Neuronal stem cell (in vitro differentiated cells): ENCODE measurements around the gene CENPQ.

Experiments
- DNase-seq: peaks from one replicate; pipeline ENCODE4 v3.0.0-alpha.2; 2013; ENCODE audit warnings: low spot score
- H2AFZ ChIP-seq: one replicate; pipeline ENCODE4 v1.6.1; 2013; ENCODE audit warnings: mild to moderate bottlenecking, low read length, inconsistent platforms
- H2AK5ac ChIP-seq: 2 replicates; pipeline ENCODE4 v1.6.1; 2013; ENCODE audit warnings: low read depth, mild to moderate bottlenecking, inconsistent platforms, low read length, moderate library complexity, mixed read lengths
- H2BK120ac ChIP-seq: 2 replicates; pipeline ENCODE4 v1.6.1; 2013; ENCODE audit warnings: low read depth, mild to moderate bottlenecking, inconsistent platforms, low read length, moderate library complexity, mixed read lengths
- H2BK12ac ChIP-seq: one replicate; pipeline ENCODE4 v1.6.1; 2013; ENCODE audit warnings: low read length, inconsistent platforms
- H2BK15ac ChIP-seq: 2 replicates; pipeline ENCODE4 v1.6.1; 2013; ENCODE audit warnings: mild to moderate bottlenecking, low read length, inconsistent platforms, mixed read lengths
- H2BK5ac ChIP-seq: one replicate; pipeline ENCODE4 v1.6.1; 2013; ENCODE audit warnings: inconsistent platforms, mild to moderate bottlenecking, low read length, moderate library complexity
- H3K14ac ChIP-seq: one replicate; pipeline ENCODE4 v1.6.1; 2013; ENCODE audit warnings: low read length, inconsistent platforms
- H3K18ac ChIP-seq: 2 replicates; pipeline ENCODE4 v1.6.1; 2013; ENCODE audit warnings: low read length, inconsistent platforms
- H3K23ac ChIP-seq: 2 replicates; pipeline ENCODE4 v1.6.1; 2013; ENCODE audit warnings: low read depth, mild to moderate bottlenecking, mixed read lengths, low read length, inconsistent platforms; ENCODE audit not compliant: poor library complexity
- H3K27ac ChIP-seq: replicated peaks from 3 replicates; pipeline ENCODE4 v1.5.1; 2013; ENCODE audit warnings: low read length, inconsistent platforms
- H3K27me3 ChIP-seq, 3 experiments: 2 replicates each; pipeline ENCODE4 v1.6.1; 2013; ENCODE audit warnings: low read length in 3 of 3, mild to moderate bottlenecking in 2 of 3, inconsistent platforms in 1 of 3, low read depth in 1 of 3, mixed read lengths in 1 of 3, moderate library complexity in 1 of 3; ENCODE audit not compliant: control insufficient read depth in 3 of 3, insufficient read depth in 3 of 3
- H3K36me3 ChIP-seq, 2 donors: replicated peaks in 1 of 2; 2 replicates each; pipeline ENCODE4 v1.6.1; 2013; ENCODE audit warnings: low read length in 2 of 2; ENCODE audit not compliant: control insufficient read depth in 2 of 2, insufficient read depth in 2 of 2
- H3K4ac ChIP-seq: 2 replicates; pipeline ENCODE4 v1.6.1; 2013; ENCODE audit warnings: inconsistent platforms, mild to moderate bottlenecking, low read length, moderate library complexity
- H3K4me1 ChIP-seq, 2 donors: 1 replicate in 1 of 2; 2 replicates in 1 of 2; pipeline ENCODE4 v1.6.1; 2013; ENCODE audit warnings: low read length in 2 of 2, low read depth in 1 of 2; ENCODE audit not compliant: control insufficient read depth in 2 of 2, insufficient read depth in 1 of 2
- H3K4me2 ChIP-seq: one replicate; pipeline ENCODE4 v1.6.1; 2013; ENCODE audit warnings: mild to moderate bottlenecking, low read length, inconsistent platforms; ENCODE audit not compliant: insufficient read depth, poor library complexity, severe bottlenecking
- H3K4me3 ChIP-seq, 2 donors: 2 replicates each; pipeline ENCODE4 v1.5.1; 2013; ENCODE audit warnings: low read length in 2 of 2, mild to moderate bottlenecking in 2 of 2, inconsistent platforms in 1 of 2, moderate library complexity in 1 of 2
- H3K79me1 ChIP-seq: one replicate; pipeline ENCODE4 v1.6.1; 2013; ENCODE audit warnings: low read depth, mild to moderate bottlenecking, inconsistent platforms, low read length, moderate library complexity
- H3K9ac ChIP-seq: one replicate; pipeline ENCODE4 v1.6.1; 2013; ENCODE audit warnings: mild to moderate bottlenecking, low read depth, low read length, inconsistent platforms; ENCODE audit not compliant: poor library complexity
- H3K9me3 ChIP-seq, 2 donors: replicated peaks in 1 of 2; 2 replicates each; pipeline versions ENCODE3 to v1.6.1; 2013; ENCODE audit warnings: low read length in 2 of 2, mild to moderate bottlenecking in 2 of 2, inconsistent platforms in 1 of 2, low read depth in 1 of 2, mixed read lengths in 1 of 2, moderate library complexity in 1 of 2; ENCODE audit not compliant: control insufficient read depth in 2 of 2, insufficient read depth in 1 of 2
- H4K8ac ChIP-seq: one replicate; pipeline ENCODE4 v1.6.1; 2013; ENCODE audit warnings: low read depth, mild to moderate bottlenecking, inconsistent platforms, low read length, moderate library complexity
- H4K91ac ChIP-seq: one replicate; pipeline ENCODE4 v1.6.1; 2013; ENCODE audit warnings: low read length, low read depth, mild to moderate bottlenecking, inconsistent platforms; ENCODE audit not compliant: poor library complexity
- WGBS, 2 donors: extraction: QIAGEN DNeasy Blood & Tissue Kit; methylation state at CpG; one replicate each; pipeline ENCODE4 v1.1.7; 2013; ENCODE audit warnings: missing lambda C conversion rate in 2 of 2, mixed read lengths in 1 of 2; ENCODE audit not compliant: insufficient read length in 2 of 2, insufficient replicate concordance in 1 of 2; ENCODE audit errors: extremely low coverage in 2 of 2; 5-methylcytosine and 5-hydroxymethylcytosine counted together

CENPQ gene

DNA sequence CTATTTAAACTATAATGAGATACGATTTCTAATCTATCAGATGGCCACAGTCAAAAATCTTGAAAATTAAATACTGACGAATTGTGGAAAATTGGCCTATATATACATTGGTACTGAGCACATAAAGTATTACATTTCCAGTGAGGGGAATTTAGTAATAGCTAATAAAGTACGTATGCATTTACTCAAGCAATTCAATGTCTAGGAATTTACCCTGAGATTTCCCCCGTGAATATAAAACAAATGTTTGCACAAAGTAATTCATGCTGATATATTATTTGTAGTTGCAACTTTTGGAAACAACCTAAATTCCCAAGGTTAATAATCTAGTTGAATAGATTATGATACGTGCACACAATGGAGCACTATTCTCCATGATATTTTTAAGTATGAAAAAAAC, 72.6 kb downstream of the CENPQ start:
- H2BK5ac ChIP-seq, result no peak overlapping the region
- no peak overlapping the region for H2BK12ac ChIP-seq
- no peaks in the 10 kb centered on the region for H3K27me3 ChIP-seq
- no peak overlapping the region for H4K91ac ChIP-seq
- no peak overlapping the region for H3K4ac ChIP-seq
- DNase-seq, result no peak
- no CpG with 5 or more reads among the region's 5 CpGs for WGBS, 2 donors
- H3K36me3 ChIP-seq, result no peaks in the 10 kb centered on the region
- H3K9me3 ChIP-seq, result no peaks in the 10 kb centered on the region
- H3K9ac ChIP-seq, result no peak overlapping the region
- no peak overlapping the region for H3K18ac ChIP-seq
- H3K79me1 ChIP-seq, result no peaks in the 10 kb centered on the region
- H3K4me1 ChIP-seq, result no peaks in the 10 kb centered on the region
- H4K8ac ChIP-seq, result no peak overlapping the region
- H3K4me2 ChIP-seq, result no peak overlapping the region
- H2BK15ac ChIP-seq, result no peak overlapping the region
- no peak overlapping the region for H3K23ac ChIP-seq
- no peak overlapping the region for H3K14ac ChIP-seq
- H2BK120ac ChIP-seq, result no peak overlapping the region
- no peak overlapping the region for H3K27ac ChIP-seq
- H3K4me3 ChIP-seq, result no peak overlapping the region
- H2AK5ac ChIP-seq, result no peak overlapping the region
- H2AFZ ChIP-seq, result no peak overlapping the region

- WGBS, 2 donors, result no CpG with 5 or more reads among the region's 3 CpGs
- Histone ChIP-seq H3K36me3 (no peaks in the 10 kb centered on the region), H3K23ac (no peak overlapping the region), H3K27me3 (no peaks in the 10 kb centered on the region), H2AFZ (no peak overlapping the region), H3K4me1 (no peaks in the 10 kb centered on the region), H3K14ac (no peak overlapping the region), H4K91ac (no peak overlapping the region), H3K4me3 (no peak overlapping the region), H2AK5ac (no peak overlapping the region), H2BK12ac (no peak overlapping the region), H4K8ac (no peak overlapping the region), H3K27ac (no peak overlapping the region), H3K9ac (no peak overlapping the region), H3K79me1 (no peaks in the 10 kb centered on the region), H3K9me3 (no peaks in the 10 kb centered on the region), H3K4ac (no peak overlapping the region), H2BK5ac (no peak overlapping the region), H3K4me2 (no peak overlapping the region), H3K18ac (no peak overlapping the region), H2BK120ac (no peak overlapping the region), H2BK15ac (no peak overlapping the region)
- no peak for DNase-seq
Observed at GRCh38 chr6:49539102-49539501, 75.9 kb downstream of the CENPQ start.

- no peak overlapping the region for H2BK12ac ChIP-seq
- no peak for DNase-seq
- no peak overlapping the region for H3K27ac ChIP-seq
- H4K8ac ChIP-seq, result no peak overlapping the region
- no peak overlapping the region for H2BK120ac ChIP-seq
- H2BK15ac ChIP-seq, result no peak overlapping the region
- H3K4me2 ChIP-seq, result no peak overlapping the region
- no peak overlapping the region for H4K91ac ChIP-seq
- no peak overlapping the region for H3K23ac ChIP-seq
- no peak overlapping the region for H3K14ac ChIP-seq
- no peak overlapping the region for H3K4ac ChIP-seq
- no peaks in the 10 kb centered on the region for H3K9me3 ChIP-seq
- no peak overlapping the region for H2AK5ac ChIP-seq
- no peaks in the 10 kb centered on the region for H3K79me1 ChIP-seq
- no peaks in the 10 kb centered on the region for H3K27me3 ChIP-seq
- no peak overlapping the region for H3K9ac ChIP-seq
- H2AFZ ChIP-seq, result no peak overlapping the region
- no peak overlapping the region for H3K4me3 ChIP-seq
- no peaks in the 10 kb centered on the region for H3K36me3 ChIP-seq
- H3K4me1 ChIP-seq, result no peaks in the 10 kb centered on the region
- H3K18ac ChIP-seq, result no peak overlapping the region
- no peak overlapping the region for H2BK5ac ChIP-seq
Observed at GRCh38 chr6:49540614-49541013, 77.4 kb downstream of the CENPQ start.

GRCh38 chr6:49541210-49541724, 78.1 kb downstream of the CENPQ start:
- H4K8ac ChIP-seq, result no peak overlapping the region
- no peak for DNase-seq

More at GRCh38 chr6:49541210-49541724, 78.1 kb downstream of the CENPQ start:
- WGBS, 2 donors, result no CpG with 5 or more reads among the region's 1 CpG
- Histone ChIP-seq H3K4me3 (no peak overlapping the region), H2BK120ac (no peak overlapping the region), H4K91ac (no peak overlapping the region), H3K4me2 (no peak overlapping the region), H3K4me1 (no peaks in the 10 kb centered on the region), H2BK5ac (no peak overlapping the region), H3K4ac (no peak overlapping the region), H3K18ac (no peak overlapping the region), H2AFZ (peak overlapping the region; percentile 45), H3K36me3 (no peaks in the 10 kb centered on the region), H3K23ac (no peak overlapping the region), H3K27ac (no peak overlapping the region), H2AK5ac (no peak overlapping the region), H2BK12ac (no peak overlapping the region), H2BK15ac (no peak overlapping the region), H3K9me3 (no peaks in the 10 kb centered on the region), H3K79me1 (no peaks in the 10 kb centered on the region), H3K27me3 (no peaks in the 10 kb centered on the region), H3K14ac (no peak overlapping the region), H3K9ac (no peak overlapping the region)
